Naive thymus-derived CD8-positive, alpha-beta T cell (primary cell): Measurements from ENCODE around the gene GNG7. TPM values are rescaled to one million over a fixed set of nuclear protein-coding genes. Genes with fewer than 3 reads are reported as not detected.
A peak's percentile ranks its signal among the peaks of the same experiment; 100 is the strongest.

Experiments used
- ATAC-seq, 2 donors: fragments of 150-1000 bp; cut with Tn5 transposase in 1 of 2; sonication (Bioruptor Pico), chemical (Tn5 transposase) in 1 of 2; 1 replicate in 1 of 2; 2 replicates in 1 of 2; pipeline ENCODE4 v1.10.0; 2021; ENCODE audit warnings: mild to moderate bottlenecking in 2 of 2, moderate library complexity in 2 of 2
- POLR2A ChIA-PET: fragments of 350-600 bp; sonication (Branson Sonifier 250); formaldehyde crosslinking; loops from one replicate; lab custom pipeline; 2021; ENCODE audit warnings: antibody characterized with exemption; lab: Charles Lee
- DNase-seq, 10 donors: peaks; one replicate each; pipeline versions ENCODE4 v3.0.0 to v3.0.0-alpha.2; 2020 to 2022
- H3K27ac Mint-ChIP-seq, 10 donors: one replicate each; pipeline ENCODE4 v1.8.0; 2020 to 2022; ENCODE audit warnings: mild to moderate bottlenecking in 10 of 10, mixed read lengths in 10 of 10, moderate library complexity in 4 of 10, inconsistent platforms in 1 of 10
- H3K27me3 Mint-ChIP-seq, 5 donors: one replicate each; pipeline ENCODE4 v1.8.0; 2021 to 2022; ENCODE audit warnings: mixed read lengths in 5 of 5
- H3K36me3 Mint-ChIP-seq, 3 donors: one replicate each; pipeline ENCODE4 v1.8.0; 2020 to 2022; ENCODE audit warnings: mixed read lengths in 3 of 3, mild to moderate bottlenecking in 2 of 3, inconsistent platforms in 1 of 3
- H3K4me1 Mint-ChIP-seq, 4 donors: one replicate each; pipeline ENCODE4 v1.8.0; 2021 to 2022; ENCODE audit warnings: mixed read lengths in 4 of 4
- H3K4me3 Mint-ChIP-seq, 10 donors: one replicate each; pipeline ENCODE4 v1.8.0; 2020 to 2022; ENCODE audit warnings: mild to moderate bottlenecking in 10 of 10, mixed read lengths in 10 of 10, moderate library complexity in 6 of 10, inconsistent platforms in 1 of 10
- H3K9me3 Mint-ChIP-seq, 9 donors: one replicate each; pipeline ENCODE4 v1.8.0; 2020 to 2022; ENCODE audit warnings: mixed read lengths in 9 of 9, mild to moderate bottlenecking in 3 of 9, inconsistent platforms in 1 of 9, moderate library complexity in 1 of 9
- polyA plus RNA-seq, 3 donors: library from polyadenylated mRNA; unstranded; fragments of 300-500 nt; fragmentation: Illumina TruSeq; gene quantifications; one replicate each; pipeline ENCODE4 v1.2.3, GENCODE V29; 2021
- total RNA-seq, 8 experiments: library from RNA in 2 of 8; stranded (reverse) in 2 of 8; gene quantifications; one replicate each; pipeline ENCODE4 v1.2.3 and lab custom pipeline; 2021 to 2026

GNG7 gene
- total and polyA plus RNA-seq, 5 experiments from 2014 or later = 1.8 to 8.5 (median 4.2) TPM

DNA sequence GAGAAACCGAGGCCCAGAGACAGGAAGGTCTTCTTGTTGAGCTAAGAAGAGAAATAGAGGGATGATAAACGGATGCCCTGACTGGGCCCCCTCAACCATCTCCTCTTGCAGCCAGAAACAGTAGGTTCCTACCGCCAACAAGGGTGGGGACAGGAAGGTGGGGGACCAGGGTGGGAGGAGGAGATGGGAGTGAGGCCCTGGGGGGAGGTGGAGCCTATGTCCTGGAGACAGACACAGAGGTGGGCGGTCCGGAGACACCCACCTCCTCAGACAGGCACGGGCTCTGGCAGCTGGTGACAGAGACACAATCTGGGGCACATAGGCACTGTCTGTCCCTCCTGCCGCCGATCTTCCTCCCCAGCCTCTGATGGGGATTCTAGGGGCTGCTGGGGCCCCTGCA lies 209.6 kb downstream of the GNG7 start:
- no peak for DNase-seq
- Mint-ChIP-seq H3K4me3 (peak overlapping the region in 6 of 10 donors; percentile 9 to 78 (median 52)), H3K4me1 (peaks cover 13 to 48% (median 41%) of the 10 kb centered on the region in 4 donors), H3K27me3 (peaks cover 3 to 46% (median 15%) of the 10 kb centered on the region in 5 donors), H3K27ac (peak overlapping the region in 3 of 10 donors; percentile 34 to 68 (median 43)), H3K36me3 (no peaks in the 10 kb centered on the region), H3K9me3 (no peaks in the 10 kb centered on the region)
- POLR2A ChIA-PET = interaction anchor here (0.7 to 8.1 kb wide), 3 partner anchors 12 to 26 kb away, joined by 3 to 112 read pairs (median 7); partner anchors contain the start of gene GADD45B
- ATAC-seq = no peak

DNA sequence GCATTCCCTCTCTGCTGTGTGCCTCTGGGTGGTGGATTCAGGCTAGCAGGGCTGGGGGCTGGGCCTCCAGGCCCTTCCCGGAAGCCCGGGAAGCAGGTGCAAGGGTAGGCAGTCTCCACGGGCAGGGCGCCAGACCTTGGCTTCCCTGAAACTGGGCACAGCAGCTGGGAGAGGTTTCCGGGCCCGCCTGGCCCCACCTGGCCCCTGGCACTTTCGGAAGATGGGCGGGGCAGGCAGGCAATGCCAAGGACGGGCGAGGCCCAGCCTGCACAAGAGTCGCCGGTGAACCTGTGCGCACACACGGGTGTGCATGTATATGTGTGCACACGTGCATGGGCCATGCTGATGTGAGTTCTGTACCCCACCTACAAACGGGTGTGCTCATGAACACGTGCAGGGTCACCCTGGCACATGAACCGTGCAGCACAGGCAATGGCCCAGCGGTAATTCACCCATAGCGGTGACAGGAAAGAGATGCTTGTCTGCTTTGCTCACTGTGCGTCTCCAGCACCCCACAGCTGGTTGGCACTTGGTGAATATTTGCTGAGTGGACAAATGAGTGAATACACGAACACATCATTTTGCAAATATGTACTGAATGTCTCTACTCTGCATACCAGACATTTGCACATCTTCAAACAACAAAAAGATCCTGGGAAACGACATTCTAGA lies 211.2 kb downstream of the GNG7 start:
- DNase-seq (no peak), ATAC-seq (no peak)
- no peaks in the 10 kb centered on the region for H3K9me3 Mint-ChIP-seq
- POLR2A ChIA-PET = interaction anchor here (0.7 to 5.7 kb wide), 3 partner anchors 11 to 342 kb away, joined by 3 to 45 read pairs (median 3); partner anchors contain the start of gene GADD45B
- H3K27ac Mint-ChIP-seq = peak overlapping the region in 4 of 10 donors; percentile 43 to 76 (median 48)
- peaks cover 3 to 46% (median 17%) of the 10 kb centered on the region in 5 donors for H3K27me3 Mint-ChIP-seq
- no peaks in the 10 kb centered on the region for H3K36me3 Mint-ChIP-seq
- H3K4me3 Mint-ChIP-seq = peak overlapping the region in 4 of 10 donors; percentile 4 to 73 (median 40)
- H3K4me1 Mint-ChIP-seq = peaks cover 13 to 47% (median 38%) of the 10 kb centered on the region in 4 donors

DNA sequence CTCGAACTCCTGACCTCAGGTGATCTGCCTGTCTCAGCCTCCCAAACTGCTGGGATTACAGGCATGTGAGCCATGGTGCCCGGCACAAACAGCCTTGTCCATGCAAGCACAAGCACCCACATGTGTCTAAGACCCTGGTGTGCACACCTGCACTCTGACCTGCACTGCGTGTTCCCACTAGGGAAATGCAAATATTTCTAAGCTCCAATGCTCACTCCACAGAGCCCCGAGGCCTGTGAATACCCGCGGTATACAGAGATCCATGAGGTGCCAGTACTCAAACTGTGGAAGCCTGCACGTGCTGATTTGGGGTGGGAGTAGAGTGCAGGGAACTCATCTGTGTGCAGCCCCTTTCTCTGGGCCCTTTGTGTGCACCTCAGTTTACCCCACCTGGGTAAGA lies 211.8 kb downstream of the GNG7 start:
- ATAC-seq = no peak
- DNase-seq = no peak
- POLR2A ChIA-PET = interaction anchor here (0.7 to 5.7 kb wide), 3 partner anchors 11 to 470 kb away, joined by 3 to 45 read pairs (median 5); partner anchors contain the start of gene GADD45B
- peak overlapping the region in 3 of 10 donors; percentile 1 to 73 (median 36) for H3K4me3 Mint-ChIP-seq
- peak overlapping the region in 1 of 10 donors; percentile 2 for H3K27ac Mint-ChIP-seq
- no peaks in the 10 kb centered on the region for H3K36me3 Mint-ChIP-seq
- H3K9me3 Mint-ChIP-seq = no peaks in the 10 kb centered on the region
- peaks cover 10 to 46% (median 33%) of the 10 kb centered on the region in 4 donors for H3K4me1 Mint-ChIP-seq
- H3K27me3 Mint-ChIP-seq = peaks cover 3 to 46% (median 19%) of the 10 kb centered on the region in 5 donors

DNA sequence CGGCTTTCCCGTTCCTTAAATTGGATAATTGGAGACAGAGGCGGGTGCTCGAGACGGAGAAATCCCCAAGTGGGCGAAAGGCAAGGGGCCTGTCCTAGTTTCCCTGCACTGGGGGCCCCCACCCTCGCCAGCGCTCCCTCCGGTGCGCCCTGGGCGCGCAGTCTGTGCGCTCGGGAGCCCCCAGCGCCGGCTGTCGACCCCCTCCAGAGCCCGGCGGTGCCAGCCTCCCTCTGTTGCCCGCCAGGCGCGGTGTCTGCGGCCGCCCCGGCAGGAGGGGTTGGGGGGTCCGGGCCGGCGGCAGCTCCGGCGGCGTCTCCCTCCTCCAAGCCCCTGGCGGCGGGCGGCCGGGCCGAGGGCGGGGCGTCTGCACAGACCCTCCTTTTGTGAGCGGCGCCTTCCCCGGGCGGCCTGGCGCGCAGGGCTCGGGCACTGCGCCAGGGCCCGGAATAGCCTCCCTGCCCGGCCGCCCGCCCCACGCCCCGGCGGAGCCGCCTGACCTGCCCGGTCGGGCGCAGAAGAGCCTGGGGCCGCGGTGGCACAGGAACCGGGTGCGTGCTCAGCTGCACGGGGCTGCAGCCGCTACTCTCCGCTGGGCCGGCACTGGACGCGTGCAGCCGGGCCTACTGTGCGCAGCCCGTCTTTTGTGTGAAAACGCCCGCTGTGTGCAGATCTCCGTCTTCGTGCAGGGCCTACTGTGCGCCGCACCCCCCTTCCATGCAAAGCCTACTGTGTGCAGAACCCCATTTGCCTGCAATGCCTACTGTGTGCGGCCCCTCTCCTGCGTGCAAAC lies 213.4 kb downstream of the GNG7 start:
- Mint-ChIP-seq H3K27me3 (peaks cover 3 to 46% (median 19%) of the 10 kb centered on the region in 5 donors), H3K9me3 (peaks cover 0 to 6% (median 0%) of the 10 kb centered on the region in 9 donors), H3K4me1 (peaks cover 12 to 45% (median 30%) of the 10 kb centered on the region in 4 donors), H3K36me3 (peaks cover 0 to 4% (median 0%) of the 10 kb centered on the region in 3 donors), H3K27ac (peak overlapping the region in 2 of 10 donors; percentile 70 to 77), H3K4me3 (peak overlapping the region; percentile 55 to 82 (median 69))
- POLR2A ChIA-PET = interaction anchor here (1.4 to 5.7 kb wide), 3 partner anchors 9 to 14 kb away, joined by 4 to 45 read pairs (median 7); partner anchors contain the start of gene GADD45B
- ATAC-seq (peak; percentile 55 to 61), DNase-seq (no peak)

DNA sequence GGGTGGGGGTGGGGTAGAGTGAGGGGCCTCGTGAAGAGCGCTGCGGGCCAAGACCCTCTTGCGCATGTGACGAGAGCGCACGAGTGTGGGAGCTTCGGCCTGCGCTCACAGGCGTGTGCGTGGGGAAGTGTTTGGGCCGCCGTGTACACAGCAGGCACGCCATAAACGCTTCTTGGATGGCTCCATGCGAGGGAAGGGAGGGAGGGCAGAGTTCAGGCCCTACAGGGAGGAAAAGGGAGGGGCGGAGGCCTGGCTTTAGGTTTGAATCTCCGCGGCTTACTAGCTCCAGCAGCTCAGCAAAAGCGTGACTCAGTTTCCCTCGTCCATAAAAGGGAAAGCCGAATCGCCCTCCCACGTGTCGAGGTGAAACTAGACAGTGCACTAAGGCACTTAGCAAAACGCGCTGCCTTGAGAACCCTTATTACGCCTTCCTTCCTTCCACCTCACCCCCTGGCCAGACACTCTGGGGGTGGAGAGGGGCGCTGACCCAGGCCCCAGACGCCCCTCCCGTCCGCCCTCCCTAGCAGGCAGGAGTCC lies 214.0 kb downstream of the GNG7 start:
- Mint-ChIP-seq H3K27ac (no peak overlapping the region), H3K4me1 (peaks cover 9 to 39% (median 25%) of the 10 kb centered on the region in 4 donors), H3K27me3 (peaks cover 3 to 40% (median 19%) of the 10 kb centered on the region in 5 donors), H3K4me3 (peak overlapping the region; percentile 20 to 61 (median 28)), H3K9me3 (peaks cover 0 to 12% (median 3%) of the 10 kb centered on the region in 9 donors), H3K36me3 (peaks cover 0 to 9% (median 0%) of the 10 kb centered on the region in 3 donors)
- peak; percentile 22 to 36 for ATAC-seq
- DNase-seq = no peak
- POLR2A ChIA-PET = interaction anchor here (1.4 to 5.7 kb wide), 3 partner anchors 9 to 15 kb away, joined by 4 to 45 read pairs (median 7); partner anchors contain the start of gene GADD45B

DNA sequence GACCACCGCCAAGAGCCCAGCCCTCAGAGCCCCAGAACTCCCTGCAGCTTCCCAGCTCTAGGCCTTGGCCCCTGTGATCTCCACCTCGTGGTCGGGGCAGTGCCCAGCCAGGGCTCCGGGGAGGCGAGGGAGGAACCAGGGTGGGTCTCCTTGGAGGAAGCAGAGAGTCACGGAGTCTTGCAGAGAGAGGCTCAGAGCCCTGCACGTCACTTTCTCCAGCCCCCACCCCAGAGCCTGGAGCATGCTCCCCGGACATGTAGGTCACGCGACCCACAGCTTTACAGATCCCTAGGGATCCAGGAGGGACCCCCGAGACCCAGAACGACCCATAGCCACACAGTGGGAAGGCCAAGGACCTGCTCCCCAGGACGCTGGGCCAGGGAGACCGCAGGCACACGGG lies 214.7 kb downstream of the GNG7 start:
- H3K27me3 Mint-ChIP-seq = peaks cover 3 to 37% (median 19%) of the 10 kb centered on the region in 5 donors
- POLR2A ChIA-PET = interaction anchor here (1.4 to 5.7 kb wide), 2 partner anchors 8 to 11 kb away, joined by 7 to 45 read pairs; partner anchors contain the start of gene GADD45B
- ATAC-seq (no peak), DNase-seq (no peak)
- no peak overlapping the region for H3K27ac Mint-ChIP-seq
- peaks cover 9 to 39% (median 21%) of the 10 kb centered on the region in 4 donors for H3K4me1 Mint-ChIP-seq
- peaks cover 0 to 18% (median 5%) of the 10 kb centered on the region in 9 donors for H3K9me3 Mint-ChIP-seq
- peaks cover 0 to 9% (median 2%) of the 10 kb centered on the region in 3 donors for H3K36me3 Mint-ChIP-seq
- H3K4me3 Mint-ChIP-seq = peak overlapping the region in 2 of 10 donors; percentile 15 to 31

DNA sequence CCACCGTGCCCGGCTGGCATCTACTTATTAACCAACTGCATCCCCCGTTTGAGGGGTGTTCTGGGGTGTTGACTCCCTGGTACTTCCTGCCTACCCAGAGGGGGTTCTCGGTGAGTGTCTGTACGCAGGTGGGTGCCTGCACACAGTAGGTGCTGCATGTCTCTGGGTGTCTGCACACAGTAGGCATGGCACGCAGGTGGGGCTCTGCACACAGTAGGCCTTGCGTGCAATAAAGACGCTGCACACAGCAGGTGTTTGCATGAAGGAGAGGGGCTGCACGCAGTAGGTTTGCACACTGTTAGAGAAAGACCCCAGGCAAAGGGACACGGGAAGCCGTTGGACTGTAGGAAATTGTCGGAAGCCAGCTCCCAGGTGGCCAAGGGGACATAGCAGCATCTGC lies 215.4 kb downstream of the GNG7 start:
- ATAC-seq = no peak
- peaks cover 3 to 30% (median 16%) of the 10 kb centered on the region in 5 donors for H3K27me3 Mint-ChIP-seq
- DNase-seq = no peak
- H3K9me3 Mint-ChIP-seq = peaks cover 0 to 24% (median 11%) of the 10 kb centered on the region in 9 donors
- POLR2A ChIA-PET = interaction anchor here (1.2 to 5.7 kb wide), 3 partner anchors 8 to 55 kb away, joined by 3 to 45 read pairs (median 3); partner anchors contain the start of gene GADD45B
- H3K27ac Mint-ChIP-seq = peak overlapping the region in 2 of 10 donors; percentile 19 to 74
- H3K36me3 Mint-ChIP-seq = peaks cover 0 to 9% (median 2%) of the 10 kb centered on the region in 3 donors
- peaks cover 5 to 34% (median 16%) of the 10 kb centered on the region in 4 donors for H3K4me1 Mint-ChIP-seq
- no peak overlapping the region for H3K4me3 Mint-ChIP-seq

DNA sequence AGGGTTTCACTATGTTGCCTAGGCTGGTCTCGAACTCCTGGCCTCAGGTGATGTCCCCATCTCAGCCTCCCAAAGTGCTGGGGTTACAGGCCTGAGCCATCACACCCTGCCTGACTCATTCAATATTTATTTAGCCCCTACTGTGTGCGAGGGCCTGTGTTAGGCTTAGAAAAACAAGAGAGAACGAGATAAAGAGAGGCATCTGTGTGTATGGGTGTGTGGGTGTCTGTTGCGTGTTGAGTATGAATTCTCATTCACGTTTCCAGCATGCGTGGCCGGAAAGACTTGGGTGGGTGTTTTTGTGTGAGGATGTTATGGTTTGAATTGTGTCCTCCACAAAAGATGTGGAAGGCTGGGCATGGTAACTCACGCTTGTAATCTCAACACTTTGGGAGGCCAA lies 217.1 kb downstream of the GNG7 start:
- peaks cover 0 to 24% (median 12%) of the 10 kb centered on the region in 9 donors for H3K9me3 Mint-ChIP-seq
- H3K27ac Mint-ChIP-seq = peak overlapping the region in 1 of 10 donors; percentile 62
- ATAC-seq = no peak
- no peak for DNase-seq
- POLR2A ChIA-PET = interaction anchor here (0.8 to 1.6 kb wide), 3 partner anchors 8 to 10 kb away, joined by 3 read pairs; no protein-coding TSS in a partner anchor
- peaks cover 3 to 15% (median 10%) of the 10 kb centered on the region in 5 donors for H3K27me3 Mint-ChIP-seq
- peaks cover 5 to 22% (median 13%) of the 10 kb centered on the region in 4 donors for H3K4me1 Mint-ChIP-seq
- H3K36me3 Mint-ChIP-seq = peaks cover 0 to 9% (median 2%) of the 10 kb centered on the region in 3 donors
- peak overlapping the region in 1 of 10 donors; percentile 12 for H3K4me3 Mint-ChIP-seq

DNA sequence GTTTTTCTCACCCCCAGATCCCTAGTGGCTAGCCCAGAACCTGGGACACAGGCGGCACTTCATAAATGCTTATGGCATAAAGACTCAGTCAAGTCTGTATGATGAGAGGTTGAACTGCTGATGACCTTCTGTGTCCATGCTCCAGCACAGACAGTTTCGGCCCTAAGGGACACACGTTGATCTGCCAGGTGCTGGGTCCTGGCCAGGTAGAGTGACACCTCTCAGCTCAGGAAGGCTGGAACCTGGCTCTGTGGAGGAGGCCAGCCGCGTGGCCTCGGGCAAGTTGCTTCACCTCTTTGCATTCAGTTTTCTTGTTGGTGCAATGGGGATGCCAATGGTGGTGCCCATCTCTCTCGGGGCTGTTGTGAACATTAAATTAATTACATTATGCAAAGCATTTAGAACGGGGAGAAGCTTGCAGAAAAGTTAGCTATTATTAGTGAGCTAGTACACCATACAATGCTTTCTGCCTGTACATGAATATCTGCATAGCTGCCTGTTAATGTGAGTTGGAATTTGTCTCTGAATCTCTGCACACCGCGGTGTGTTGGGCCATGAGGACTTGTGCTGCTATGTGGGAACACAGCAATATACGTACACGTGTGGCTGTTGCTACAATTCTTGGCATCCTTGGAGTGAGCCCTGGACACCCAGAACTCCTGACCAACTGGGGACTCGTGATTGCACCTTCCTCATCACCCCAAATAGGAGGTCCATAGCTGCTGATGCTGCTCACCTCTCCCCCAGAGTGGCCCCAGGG lies 218.1 kb downstream of the GNG7 start:
- Mint-ChIP-seq H3K4me3 (peak overlapping the region in 2 of 10 donors; percentile 34 to 43), H3K27me3 (peaks cover 0 to 6% (median 2%) of the 10 kb centered on the region in 5 donors), H3K9me3 (peaks cover 0 to 24% (median 12%) of the 10 kb centered on the region in 9 donors), H3K36me3 (peaks cover 0 to 9% (median 2%) of the 10 kb centered on the region in 3 donors), H3K27ac (peak overlapping the region in 2 of 10 donors; percentile 56 to 79), H3K4me1 (peaks cover 6 to 25% (median 12%) of the 10 kb centered on the region in 4 donors)
- POLR2A ChIA-PET = interaction anchor here (1.4 to 1.5 kb wide), 3 partner anchors 8 to 19 kb away, joined by 3 to 11 read pairs (median 4); partner anchors contain the start of gene GADD45B
- DNase-seq (no peak), ATAC-seq (no peak)

DNA sequence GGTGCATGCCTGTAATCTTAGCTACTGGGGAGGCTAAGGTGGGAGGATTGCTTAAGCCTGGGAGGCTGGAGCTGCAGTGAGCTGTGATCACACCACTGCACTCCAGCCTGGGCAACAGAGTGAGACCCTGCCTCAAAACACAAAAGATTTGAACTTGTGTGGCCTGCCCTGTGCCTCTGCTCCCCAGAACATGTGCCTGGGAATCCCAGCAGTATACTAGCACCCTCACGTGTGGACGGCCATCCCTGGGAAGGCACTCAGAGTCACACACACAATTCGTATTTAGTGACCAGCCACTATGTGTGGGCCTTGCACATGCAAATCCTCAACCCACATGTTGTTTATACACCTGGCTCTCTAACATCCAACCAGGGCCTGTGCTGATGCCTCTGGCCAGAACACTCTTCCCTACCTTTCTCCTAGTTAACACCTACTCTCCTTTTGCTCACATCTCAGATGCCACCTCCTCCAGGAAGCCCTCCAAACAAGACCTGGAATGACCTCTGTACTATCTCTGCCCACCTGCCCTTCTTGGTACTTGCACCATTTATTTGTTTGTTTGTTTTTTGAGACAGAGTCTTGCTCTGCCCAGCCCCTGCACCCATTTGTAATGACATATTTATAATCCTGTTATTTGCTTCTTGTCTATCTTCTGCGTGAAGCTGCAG lies 218.9 kb downstream of the GNG7 start:
- H3K27ac Mint-ChIP-seq = peak overlapping the region in 2 of 10 donors; percentile 2 to 74
- peak overlapping the region in 1 of 10 donors; percentile 43 for H3K4me3 Mint-ChIP-seq
- H3K27me3 Mint-ChIP-seq = peaks cover 0 to 5% (median 0%) of the 10 kb centered on the region in 5 donors
- peaks cover 0 to 9% (median 2%) of the 10 kb centered on the region in 3 donors for H3K36me3 Mint-ChIP-seq
- peaks cover 4 to 26% (median 13%) of the 10 kb centered on the region in 4 donors for H3K4me1 Mint-ChIP-seq
- DNase-seq (no peak), ATAC-seq (no peak)
- H3K9me3 Mint-ChIP-seq = peaks cover 0 to 24% (median 12%) of the 10 kb centered on the region in 9 donors
- POLR2A ChIA-PET = interaction anchor here (1.4 to 1.5 kb wide), 3 partner anchors 8 to 20 kb away, joined by 3 to 11 read pairs (median 4); partner anchors contain the start of gene GADD45B
